ENCODE data around the gene SRRM4.
A peak's percentile ranks its signal among the peaks of the same experiment; 100 is the strongest.
"Not testable (repeated sequence)": the region's sequence is repeated elsewhere in the genome, so short reads cannot be mapped to it uniquely, and the experiment has no call there.

Gene SRRM4, protein sequence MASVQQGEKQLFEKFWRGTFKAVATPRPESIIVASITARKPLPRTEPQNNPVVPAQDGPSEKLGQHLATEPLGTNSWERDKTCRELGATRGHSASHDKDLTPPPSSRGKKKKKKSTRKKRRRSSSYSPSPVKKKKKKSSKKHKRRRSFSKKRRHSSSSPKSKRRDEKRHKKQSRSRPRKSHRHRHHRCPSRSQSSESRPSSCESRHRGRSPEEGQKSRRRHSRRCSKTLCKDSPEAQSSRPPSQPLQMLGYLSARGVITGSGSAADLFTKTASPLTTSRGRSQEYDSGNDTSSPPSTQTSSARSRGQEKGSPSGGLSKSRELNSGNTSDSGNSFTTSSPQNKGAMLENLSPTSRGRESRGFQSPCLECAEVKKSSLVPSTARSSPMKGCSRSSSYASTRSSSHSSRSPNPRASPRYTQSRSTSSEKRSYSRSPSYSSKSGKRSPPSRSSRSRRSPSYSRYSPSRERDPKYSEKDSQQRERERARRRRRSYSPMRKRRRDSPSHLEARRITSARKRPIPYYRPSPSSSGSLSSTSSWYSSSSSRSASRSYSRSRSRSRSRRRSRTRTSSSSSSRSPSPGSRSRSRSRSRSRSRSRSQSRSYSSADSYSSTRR

DNA sequence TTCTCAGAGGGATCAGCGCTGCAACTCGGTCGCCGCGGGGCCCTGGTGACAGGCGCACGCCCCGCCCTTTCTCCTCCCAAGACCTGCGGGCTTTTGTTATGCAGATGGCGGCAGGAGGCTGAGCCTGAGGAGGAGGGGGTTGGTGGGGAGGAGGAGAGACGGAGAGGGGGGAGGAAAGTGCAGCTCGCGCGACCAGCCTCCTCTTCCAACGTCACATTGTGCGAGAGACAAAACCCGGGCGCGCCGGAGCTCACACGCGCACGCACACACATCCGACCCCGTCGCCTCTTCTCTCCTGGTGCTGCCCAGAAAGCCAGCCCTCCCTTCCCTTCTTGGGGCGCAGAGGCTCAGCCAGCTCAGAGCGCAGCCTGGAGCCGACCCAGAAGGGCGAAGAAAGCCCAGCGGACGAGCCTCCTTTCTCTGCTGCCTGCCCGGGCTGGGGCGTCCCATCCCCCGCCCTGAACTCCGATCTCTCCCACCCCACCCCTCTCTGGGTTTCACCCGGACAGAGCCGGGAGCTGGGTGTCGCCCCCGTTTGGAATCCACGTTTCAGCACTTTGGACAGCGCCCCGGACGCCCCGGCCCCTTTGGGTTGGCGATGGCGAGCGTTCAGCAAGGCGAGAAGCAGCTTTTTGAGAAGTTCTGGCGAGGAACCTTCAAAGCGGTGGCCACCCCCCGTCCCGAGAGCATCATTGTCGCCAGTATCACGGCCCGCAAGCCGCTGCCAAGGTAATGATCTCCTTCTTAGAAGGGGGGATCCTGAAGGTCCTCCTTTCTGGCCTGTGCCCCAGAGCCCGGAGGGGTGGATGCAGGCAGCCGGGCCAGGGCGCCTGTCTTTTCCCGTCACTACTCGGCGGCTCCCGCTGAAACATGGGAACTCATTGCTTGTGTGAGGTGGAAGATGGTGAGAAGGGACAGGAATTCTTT, at the start of gene SRRM4:
Gene SRRM4 (plus strand): TSS at position 257 of the 927 bp plus-strand sequence. CDS start 342 bp downstream, at position 599.
- no peak for DNase-seq

DNA sequence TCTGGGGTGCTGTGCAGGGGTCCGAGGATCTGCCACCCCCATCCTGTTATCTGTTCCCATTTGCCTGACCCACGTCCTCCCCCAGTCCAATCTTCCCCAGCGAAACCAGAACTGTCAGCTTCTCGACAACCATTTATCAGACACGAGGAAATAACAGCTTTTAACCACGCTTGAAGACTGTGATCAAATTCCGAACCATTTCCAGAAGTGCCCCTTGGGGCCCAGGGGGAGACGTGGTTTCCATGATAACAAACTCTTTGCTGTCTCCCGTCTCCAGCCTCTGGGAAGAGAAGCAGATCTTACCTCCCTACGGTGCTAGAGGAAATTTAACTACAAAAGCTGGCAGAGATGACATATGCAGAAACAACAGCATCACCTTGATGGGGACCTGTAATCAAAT, 35.1 kb upstream of the SRRM4 start:
- DNase-seq = no peak

DNA sequence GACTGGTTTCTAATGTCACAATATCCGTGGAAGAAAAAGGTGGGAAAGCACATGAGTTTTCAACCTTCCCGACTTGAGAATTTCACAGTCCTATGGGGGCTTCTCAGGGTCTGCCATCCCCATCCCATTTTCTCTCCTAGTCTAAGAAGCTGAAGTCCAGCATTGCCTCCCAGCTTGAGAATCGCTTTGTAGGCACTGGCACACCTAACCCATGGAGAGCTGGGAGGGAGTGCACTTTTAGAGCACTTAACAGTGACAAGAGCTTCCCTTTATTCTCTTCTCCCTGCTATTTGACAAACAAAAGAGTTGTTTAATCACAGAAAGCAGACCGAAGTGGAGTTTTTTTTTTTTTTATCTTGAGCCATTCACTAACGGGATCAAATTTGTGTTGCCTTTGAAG, 22.8 kb upstream of the SRRM4 start:
- DNase-seq = no peak

DNA sequence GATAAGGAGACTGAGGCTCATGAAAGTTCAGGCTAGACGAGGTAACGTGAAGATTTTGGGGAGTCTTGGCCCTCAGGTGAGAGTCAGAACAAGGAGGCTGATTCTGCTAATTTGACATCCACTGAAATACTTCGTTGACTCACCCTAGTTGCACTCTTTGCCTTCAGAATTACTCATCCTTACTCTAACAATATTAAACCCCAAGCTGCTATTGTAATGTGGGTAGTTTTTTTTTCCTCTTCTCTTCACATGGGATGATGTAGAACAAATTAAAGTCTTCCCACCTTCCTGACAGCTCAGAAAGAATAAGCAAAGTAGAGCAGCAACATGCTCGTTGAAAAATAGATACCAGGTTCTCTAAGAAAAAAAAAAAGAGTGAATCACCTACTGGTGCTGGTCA, 22.0 kb upstream of the SRRM4 start:
- no peak for DNase-seq

DNA sequence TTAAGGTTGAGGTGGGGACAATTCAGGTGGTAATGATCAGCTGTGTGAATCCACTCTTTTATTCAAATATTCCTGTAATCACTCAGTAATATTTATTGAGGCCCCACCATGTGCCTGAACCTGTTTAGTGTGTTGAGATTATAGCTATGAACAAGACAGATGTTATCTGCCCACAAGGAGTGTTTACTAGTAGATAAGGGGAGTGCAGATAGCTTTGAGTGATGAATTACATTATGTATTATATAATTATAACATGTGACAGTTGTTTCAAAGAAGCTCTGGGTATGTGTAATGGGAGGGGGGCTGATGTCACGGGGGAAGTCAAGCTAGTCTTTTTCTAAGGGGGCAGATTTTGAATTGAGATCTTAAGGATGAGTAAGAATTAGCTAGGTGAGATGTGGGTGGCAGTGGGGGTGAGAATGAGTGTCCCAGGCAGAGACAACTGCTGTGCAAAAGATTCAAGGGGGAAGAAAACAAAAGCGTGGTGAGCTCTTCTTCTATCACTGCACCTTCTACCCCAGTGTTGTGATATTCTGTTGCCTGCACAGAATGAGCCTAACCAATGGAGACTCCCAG, 21.3 kb upstream of the SRRM4 start:
- no peak for DNase-seq

DNA sequence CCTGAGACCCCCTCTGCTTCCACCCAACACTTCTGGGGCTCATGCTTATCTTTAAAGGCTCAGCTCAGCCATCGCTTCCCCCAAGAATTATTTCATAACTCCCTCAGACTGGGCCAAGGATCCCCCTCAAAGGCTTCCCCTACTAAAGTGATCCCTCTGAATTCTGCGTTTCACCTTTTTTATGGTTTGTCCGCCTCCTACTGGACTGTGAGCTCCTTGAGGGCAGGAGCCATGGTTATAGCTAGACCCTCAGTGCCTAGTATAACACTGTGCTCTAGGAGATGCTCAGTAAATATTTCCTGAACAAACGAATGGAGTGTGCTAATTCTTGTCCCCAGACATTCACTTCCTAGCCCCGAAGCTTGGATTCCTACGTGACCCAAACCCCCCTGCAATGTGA, 20.5 kb upstream of the SRRM4 start:
- DNase-seq = no peak

DNA sequence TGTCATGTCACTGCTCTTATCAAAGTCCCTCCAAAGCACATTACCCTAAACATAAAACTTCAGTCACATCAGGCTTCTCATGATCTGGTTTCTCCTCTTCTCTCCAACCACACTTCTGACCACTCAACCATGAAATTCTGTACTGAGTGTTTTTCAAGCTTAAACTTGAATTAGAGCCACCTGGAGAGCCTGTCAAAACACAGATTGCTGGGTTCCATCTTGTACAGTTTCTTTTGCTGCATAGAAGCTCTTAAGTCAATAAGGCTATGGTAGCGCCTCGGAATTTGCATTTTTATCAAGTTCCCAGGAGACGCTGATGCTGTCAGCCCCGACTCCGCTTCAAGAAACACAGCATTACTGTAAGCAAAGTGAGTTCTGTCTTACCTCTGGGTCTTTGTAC, 16.4 kb upstream of the SRRM4 start:
- no peak for DNase-seq

DNA sequence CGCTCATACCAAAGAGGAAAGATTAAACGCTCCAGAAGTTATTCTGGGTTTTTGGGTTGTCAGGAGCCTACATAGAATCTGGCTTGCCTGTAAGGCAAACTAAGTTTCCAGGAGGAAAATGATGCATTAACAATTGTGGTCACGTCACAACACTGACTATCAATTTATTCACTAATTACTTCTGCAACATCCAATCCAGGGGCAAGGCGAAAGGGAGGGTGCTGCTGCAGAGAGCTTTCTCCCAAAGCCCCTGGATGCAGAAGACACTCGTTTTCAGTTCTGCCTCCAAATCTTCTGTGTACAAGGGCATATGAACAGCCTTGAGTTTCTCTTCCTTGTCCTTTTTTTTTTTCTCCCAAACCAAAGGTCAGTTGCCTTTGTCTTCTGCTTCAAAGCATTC, 10.5 kb upstream of the SRRM4 start:
- DNase-seq = no peak

DNA sequence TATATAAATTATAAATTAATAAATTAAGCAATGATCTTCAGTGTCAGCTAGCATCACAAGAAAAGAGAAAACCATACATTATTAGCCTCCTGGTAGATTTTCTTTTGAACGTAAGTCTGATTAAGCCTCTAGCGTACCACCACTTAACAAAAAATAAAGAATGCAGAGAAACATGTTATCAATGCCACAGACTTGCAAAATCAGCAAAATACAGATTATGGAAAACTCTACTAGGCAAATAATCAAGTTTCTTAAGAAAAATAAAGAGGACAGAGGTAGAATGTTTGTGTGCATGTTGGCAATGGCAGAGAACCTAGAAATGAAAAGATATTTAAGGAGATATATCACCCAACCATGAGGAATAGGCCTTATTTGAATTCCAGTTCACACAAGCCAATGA, 8.4 kb upstream of the SRRM4 start:
- no peak for DNase-seq

DNA sequence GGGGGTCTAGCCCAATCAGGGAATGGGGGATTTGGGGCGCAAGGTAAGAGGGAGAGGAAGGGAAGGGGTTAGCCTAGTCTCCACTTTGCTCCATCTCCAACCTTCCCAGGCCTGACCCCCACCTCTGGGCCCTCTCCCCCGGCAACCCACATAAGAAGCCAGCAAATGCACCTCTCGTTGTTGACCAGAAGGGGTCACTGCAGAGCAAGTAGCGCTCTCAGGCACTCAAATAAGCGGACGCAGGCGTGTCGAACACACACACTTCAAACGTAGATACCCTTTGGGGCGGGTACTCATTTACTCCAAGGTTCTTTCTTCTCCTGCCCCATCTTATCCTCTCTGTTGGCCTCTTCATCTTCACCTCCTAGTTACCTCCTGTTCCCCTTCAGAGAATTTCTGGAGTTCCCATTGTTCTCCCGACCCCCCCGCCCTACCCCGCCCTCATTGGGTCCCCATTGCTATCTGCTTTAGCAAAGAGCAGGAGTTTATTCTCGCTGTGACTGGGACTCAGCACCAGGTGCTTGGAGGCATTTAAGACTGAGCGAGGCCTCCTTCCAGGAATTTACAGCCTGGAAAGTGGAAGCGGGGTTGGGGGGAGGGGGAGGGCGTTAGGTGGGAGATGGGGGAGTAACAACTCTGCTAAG, 1.5 kb upstream of the SRRM4 start:
- peak; percentile 20 for DNase-seq

DNA sequence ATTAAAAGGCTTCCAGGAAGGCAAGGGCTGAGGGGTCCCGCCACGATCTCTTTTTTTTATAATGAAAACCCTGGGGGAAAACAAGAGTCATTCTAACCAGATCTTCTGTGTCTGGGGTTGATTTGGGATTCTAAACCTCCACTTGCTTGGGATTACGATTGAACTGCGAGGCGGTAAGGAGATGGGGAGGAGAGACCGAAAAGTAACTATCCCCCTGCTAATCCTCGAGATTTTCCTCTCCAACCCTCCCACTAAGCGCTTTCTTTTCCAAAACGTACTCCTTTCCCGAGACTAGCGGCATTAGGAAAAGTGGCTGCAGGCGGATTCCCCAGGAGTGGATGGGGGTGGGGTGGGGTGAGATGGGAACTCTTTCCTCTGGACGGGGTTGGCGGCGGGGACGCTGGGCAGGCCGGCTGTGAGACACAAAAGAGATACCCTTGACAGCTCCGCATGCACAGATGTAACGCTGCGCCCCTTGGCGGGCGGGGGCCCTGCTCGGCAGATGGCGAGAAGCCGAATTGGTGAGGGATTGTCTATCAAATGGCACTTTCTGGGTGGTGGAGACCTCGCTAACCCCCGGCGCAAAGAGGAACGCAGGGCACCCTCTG, 830 bp upstream of the SRRM4 start:
- no peak for DNase-seq

DNA sequence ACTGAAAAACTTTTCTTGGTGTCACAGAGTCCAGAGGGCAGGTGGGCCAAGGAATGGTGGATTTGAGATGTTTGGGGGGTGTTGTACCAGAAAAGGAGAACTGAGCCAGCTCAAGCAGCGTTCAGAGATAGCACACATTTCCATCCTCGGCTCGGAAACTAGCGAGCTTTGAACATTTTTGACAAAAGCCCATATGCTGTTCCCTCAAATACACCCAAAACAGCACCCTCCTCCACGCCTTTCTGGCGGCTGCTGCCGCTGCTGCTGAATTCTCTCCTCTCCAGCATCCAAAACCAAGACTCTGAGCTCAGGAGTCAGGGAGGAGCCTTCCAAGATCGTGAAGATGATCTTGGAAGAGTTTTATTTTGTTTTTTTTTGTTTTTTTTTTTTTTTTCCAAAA, 961 bp downstream of the SRRM4 start:
- no peak for DNase-seq

DNA sequence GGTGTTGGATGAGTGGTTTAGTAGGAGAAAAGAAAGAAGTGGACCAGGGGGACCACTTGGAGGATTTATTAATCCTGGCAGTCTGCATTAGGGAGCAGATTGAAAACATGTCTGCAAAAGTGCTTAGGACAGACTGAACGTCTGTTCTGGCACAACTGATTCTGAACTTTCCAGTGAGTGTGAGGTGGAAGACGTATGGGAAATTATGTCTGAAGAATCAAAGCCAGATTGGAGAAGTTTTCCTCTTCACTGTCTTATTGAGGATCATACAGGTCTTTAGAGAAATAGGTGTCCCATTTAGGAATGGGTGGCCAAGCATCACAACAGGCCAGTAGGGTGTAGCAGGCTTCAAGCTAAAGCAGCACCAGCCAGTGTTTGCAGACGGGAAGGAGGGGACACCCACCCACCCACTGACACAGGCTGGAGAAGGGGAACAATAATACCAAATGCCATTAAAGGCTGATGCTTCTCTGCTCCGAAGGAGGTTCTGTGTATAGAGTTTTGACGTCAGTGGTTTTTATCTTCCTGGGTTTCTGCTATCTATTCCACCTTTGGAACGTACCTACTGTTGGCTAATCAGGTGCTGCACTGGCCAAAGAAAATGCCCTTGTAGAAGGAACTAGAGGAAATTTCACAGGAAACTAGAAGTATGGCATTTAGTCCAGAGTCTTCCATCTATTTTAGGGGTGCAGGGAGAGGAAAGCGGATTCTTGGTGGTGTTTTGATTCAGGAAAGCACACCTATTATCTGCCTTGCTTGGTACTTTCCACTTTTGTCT, 1.8 kb downstream of the SRRM4 start:
- DNase-seq = no peak

DNA sequence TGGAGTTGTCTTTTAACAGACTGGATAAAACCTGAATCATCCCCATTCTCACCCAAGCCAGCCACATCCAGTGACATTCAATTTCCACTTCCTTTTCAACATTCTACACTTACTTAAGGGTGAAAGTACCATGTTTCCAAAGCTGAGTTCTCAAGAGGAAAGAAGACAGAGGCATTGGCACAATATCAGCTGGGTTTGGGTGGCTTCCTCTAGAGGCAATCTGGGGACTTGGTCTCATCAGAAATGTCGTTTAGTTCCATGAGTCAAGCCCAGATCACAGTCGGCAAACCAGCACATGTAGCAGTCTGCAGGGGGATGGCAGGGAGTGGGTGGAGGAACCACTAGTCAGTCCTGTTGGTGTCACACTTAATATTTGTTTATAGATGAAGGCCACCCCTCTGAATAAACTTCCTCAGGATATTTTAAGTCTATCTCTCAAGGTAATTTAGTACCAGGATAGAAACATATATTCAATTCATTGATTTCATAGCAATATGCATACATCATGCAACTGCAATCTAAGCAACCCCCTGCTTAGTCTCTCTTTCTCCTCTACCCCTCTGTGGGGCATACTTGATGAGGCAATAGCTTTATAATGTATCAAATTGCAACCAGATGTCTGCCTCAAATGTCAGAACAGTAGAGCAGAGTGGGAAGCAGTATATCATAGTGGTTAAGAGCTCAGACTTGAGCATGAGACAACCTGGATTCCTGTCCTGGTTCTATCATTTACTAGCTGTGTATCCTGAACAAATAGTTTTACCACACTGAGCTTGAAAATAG, 3.0 kb downstream of the SRRM4 start:
- no peak for DNase-seq

DNA sequence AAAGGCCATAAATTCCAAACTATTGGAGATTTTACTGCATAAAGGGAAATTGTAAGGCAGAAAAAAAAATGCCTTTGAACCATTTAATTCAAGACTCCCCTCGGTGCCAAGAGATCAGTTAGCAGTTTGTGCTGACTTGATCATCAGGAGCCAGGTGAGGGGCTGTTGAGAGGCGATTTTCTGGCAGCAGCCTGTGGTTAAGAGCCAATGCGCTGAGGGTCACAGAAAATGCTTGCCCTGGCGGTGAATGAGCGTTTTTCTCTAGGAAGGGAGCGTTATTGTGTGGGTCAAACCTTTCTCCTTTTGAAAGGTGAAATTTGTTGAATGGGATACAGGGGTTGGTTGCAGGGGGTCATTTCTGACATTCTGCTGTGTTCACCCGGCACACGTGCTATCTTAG, 4.7 kb downstream of the SRRM4 start:
- no peak for DNase-seq

DNA sequence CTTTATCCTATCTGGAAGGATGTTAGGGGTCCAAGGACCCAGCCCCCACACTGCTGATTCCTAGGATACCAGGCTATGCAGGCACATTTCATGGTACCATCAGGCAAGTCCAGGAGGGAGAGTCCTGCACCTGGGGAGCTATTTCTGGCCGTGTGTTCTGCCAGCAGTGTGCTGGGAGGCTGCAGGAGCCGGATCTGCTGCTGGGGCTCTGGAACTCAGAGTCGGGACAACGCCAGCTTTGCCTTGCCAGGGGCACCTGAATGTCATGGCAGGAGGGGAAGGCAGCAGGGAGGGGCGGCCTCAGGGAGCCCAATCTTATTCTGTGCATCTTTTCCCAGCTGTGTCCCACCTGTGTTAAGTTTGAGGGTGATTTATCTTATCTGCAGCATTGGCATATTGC, 17.8 kb downstream of the SRRM4 start:
- DNase-seq = no peak

DNA sequence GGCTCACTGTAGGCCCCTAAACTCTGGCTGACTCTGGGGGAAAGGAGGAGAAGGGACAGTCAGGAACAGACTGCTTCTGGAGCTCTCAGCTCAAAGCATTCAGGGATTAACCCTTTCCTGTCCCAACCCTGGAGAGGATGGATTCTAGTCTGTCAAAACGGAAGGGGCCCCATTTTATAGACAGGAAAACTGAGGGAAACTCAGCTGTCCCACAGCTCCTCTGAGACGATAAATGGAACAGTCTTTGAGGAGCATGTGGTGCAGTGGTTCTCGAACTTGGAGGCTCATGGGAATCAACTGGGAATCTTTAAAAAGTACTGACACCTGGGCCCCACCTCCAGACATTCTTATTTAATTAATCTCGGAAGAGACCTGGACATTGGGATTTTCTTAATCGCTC, 23.7 kb downstream of the SRRM4 start:
- DNase-seq = no peak

DNA sequence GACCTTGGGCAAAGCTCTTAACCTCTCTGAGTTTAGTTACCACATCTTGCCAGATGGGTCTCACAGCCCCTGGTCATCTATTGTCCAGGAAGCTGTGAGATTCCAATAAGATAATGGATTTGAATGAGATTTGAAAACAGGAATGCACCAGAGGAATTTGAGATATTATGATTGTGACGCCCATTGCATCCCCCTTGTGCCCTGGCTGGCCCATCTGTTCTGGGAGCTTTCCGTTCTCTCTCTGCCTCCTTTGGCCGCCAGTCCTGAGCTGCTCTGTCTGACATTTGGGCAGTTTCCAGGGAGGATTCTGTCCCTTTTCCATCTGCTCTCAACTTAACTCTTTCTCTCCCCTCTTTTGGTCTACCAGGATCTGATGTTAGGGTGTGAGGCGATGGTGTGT, 24.6 kb downstream of the SRRM4 start:
- DNase-seq = no peak

DNA sequence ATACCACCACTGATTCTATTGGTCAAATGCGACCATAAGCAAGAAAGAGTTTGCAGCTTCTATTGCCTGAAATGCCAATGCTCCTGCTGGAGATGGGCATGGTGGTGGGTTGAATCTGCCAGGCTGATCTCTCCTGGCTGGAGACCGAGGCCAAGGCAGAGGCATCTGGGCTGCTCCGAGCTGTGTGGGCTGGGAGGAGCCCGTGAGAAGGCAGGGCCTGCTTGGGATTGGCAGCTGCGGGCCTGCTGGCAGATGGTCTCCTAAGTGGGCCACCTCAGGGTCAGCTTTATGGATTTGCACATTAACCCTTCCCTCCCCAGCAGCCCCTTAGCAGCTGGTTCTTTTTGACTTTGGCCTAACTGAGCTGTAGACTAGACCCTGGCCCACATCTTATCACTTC, 25.4 kb downstream of the SRRM4 start:
- DNase-seq = no peak

DNA sequence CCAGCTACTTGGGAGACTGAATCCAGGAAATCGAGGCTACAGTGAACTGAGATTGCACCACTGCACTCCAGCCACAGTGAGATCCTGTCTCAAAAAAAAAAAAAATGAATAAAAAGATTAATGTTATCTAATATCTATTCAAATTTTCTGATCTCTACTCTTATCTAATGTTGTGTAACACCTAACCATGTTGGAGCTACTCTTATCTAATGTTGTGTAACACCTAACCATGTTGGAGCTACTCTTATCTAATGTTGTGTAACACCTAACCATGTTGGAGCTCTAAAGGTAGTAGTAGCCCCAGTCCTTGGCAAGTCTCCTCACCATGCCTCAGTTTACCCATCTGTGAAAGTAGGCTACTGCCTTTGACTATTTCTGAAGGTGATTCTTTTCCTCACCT, 26.9 kb downstream of the SRRM4 start:
- not testable (repeated sequence) for DNase-seq
